H1 (cell line): Measurements from ENCODE around the gene ACAT2. TPM values are rescaled to one million over a fixed set of nuclear protein-coding genes. Genes with fewer than 3 reads are reported as not detected.

Experiments used
- BCL11A ChIP-seq, 2 experiments: IDR thresholded peaks; one replicate each; pipeline ENCODE4 v1.6.1; 2011; ENCODE audit warnings: low read depth in 2 of 2, low read length in 2 of 2, mild to moderate bottlenecking in 2 of 2
- CREB1 ChIP-seq: IDR thresholded peaks from 2 replicates; pipeline ENCODE4 v1.6.1; 2012; ENCODE audit warnings: inconsistent platforms
- EP300 ChIP-seq, 2 experiments: IDR thresholded peaks; 1 replicate in 1 of 2; 2 replicates in 1 of 2; pipeline ENCODE4 v1.6.1; 2011 to 2012; ENCODE audit warnings: low read depth in 2 of 2, low read length in 2 of 2, mild to moderate bottlenecking in 2 of 2, borderline replicate concordance in 1 of 2, inconsistent platforms in 1 of 2, moderate library complexity in 1 of 2
- GTF2F1 ChIP-seq: IDR thresholded peaks from 2 replicates; pipeline ENCODE4 v1.6.1; 2012; ENCODE audit warnings: low read depth, low read length, improper control_type of control experiment, borderline replicate concordance
- HDAC6 ChIP-seq: IDR thresholded peaks from one replicate; pipeline ENCODE4 v1.7.1; 2012; ENCODE audit warnings: low read depth, mild to moderate bottlenecking, inconsistent platforms, low read length, moderate library complexity
- KDM5A ChIP-seq: fragments of 200-600 bp; IDR thresholded peaks from 2 replicates; pipeline ENCODE4 v1.7.1; 2012; ENCODE audit warnings: mild to moderate bottlenecking, low read length, inconsistent platforms, mixed read lengths
- MAFK ChIP-seq: IDR thresholded peaks from 2 replicates; pipeline ENCODE4 v1.6.1; 2012; ENCODE audit warnings: low read depth, mild to moderate bottlenecking, improper control_type of control experiment, low read length
- NRF1 ChIP-seq: IDR thresholded peaks from 2 replicates; pipeline ENCODE4 v1.6.1; 2011; ENCODE audit warnings: mild to moderate bottlenecking, low read depth, low read length, improper control_type of control experiment
- POLR2A ChIP-seq, 2 experiments: IDR thresholded peaks; 1 replicate in 1 of 2; 2 replicates in 1 of 2; pipeline ENCODE4 v1.6.1; 2011; ENCODE audit warnings: low read depth in 2 of 2, low read length in 2 of 2, mild to moderate bottlenecking in 2 of 2; ENCODE audit errors: control extremely low read depth in 1 of 2
- POLR2AphosphoS5 ChIP-seq: IDR thresholded peaks from 2 replicates; pipeline ENCODE4 v1.6.1; 2011; ENCODE audit warnings: low read depth, low read length
- RBBP5 ChIP-seq: IDR thresholded peaks from 2 replicates; pipeline ENCODE4 v1.7.1; 2012; ENCODE audit warnings: low read depth, mild to moderate bottlenecking, inconsistent platforms, low read length, moderate library complexity, borderline replicate concordance
- SIX5 ChIP-seq: IDR thresholded peaks from 2 replicates; pipeline ENCODE4 v1.6.1; 2011; ENCODE audit warnings: mild to moderate bottlenecking, low read depth, low read length
- SUZ12 ChIP-seq: fragments of 200-600 bp; sonication (generic); IDR thresholded peaks from 2 replicates; pipeline ENCODE4 v1.6.1; 2012; ENCODE audit warnings: mild to moderate bottlenecking, inconsistent platforms, low read length, moderate library complexity, mixed read lengths
- TBP ChIP-seq: IDR thresholded peaks from 2 replicates; pipeline ENCODE4 v1.6.1; 2011; ENCODE audit warnings: low read depth, low read length, improper control_type of control experiment
- YY1 ChIP-seq: IDR thresholded peaks from 2 replicates; pipeline ENCODE4 v1.6.1; 2011; ENCODE audit warnings: low read depth, mild to moderate bottlenecking, low read length
- ZNF274 ChIP-seq: IDR thresholded peaks from 2 replicates; pipeline ENCODE4 v1.7.0; 2012; ENCODE audit warnings: low read length, borderline replicate concordance; ENCODE audit errors: extremely low read depth
- polyA plus RNA-seq, 7 experiments: library from polyadenylated mRNA; depleted of rRNA in 3 of 7; stranded (reverse) in 5 of 7; unstranded in 2 of 7; fragments of >200 nt in 5 of 7; fragments of 200-250 nt in 2 of 7; gene quantifications; 1 replicate in 5 of 7; 2 replicates in 1 of 7; 4 replicates in 1 of 7; pipeline versions ENCODE4 v1.2.1 to v1.2.3, GENCODE V29; 2011 to 2013; ENCODE audit warnings: missing spikeins in 2 of 7, mixed read lengths in 2 of 7
- total RNA-seq: library from RNA; stranded (reverse); fragmentation: NEBNext Ultra II Directional; extraction: Animal tissue kit (Norgen Biotek cat#: 25700); gene quantifications from 2 replicates; pipeline ENCODE4 v1.2.1, GENCODE V29; 2021
- TF ChIP-seq, protein P1 (sequence below): IDR thresholded peaks from 2 replicates; pipeline ENCODE4 v1.6.1; 2012; ENCODE audit warnings: low read length, inconsistent platforms
- TF ChIP-seq, protein P2 (sequence below): IDR thresholded peaks from 2 replicates; pipeline ENCODE4 v1.6.1; 2011; ENCODE audit warnings: low read length, improper control_type of control experiment
- TF ChIP-seq, protein P3 (sequence below), 3 experiments: IDR thresholded peaks; 1 replicate in 2 of 3; 2 replicates in 1 of 3; pipeline versions ENCODE4 v1.5.1 to v1.6.1; 2011; ENCODE audit warnings: low read length in 3 of 3, mild to moderate bottlenecking in 3 of 3, inconsistent platforms in 2 of 3, low read depth in 1 of 3, moderate library complexity in 1 of 3; ENCODE audit not compliant: insufficient read depth in 1 of 3; ENCODE audit errors: control extremely low read depth in 1 of 3

The ACAT2 gene
- total and polyA plus RNA-seq, 2 of the 8 experiments (the other 6 are each of a cell fraction or from before 2014, with no cell fraction given) = 61.6 to 166 TPM

DNA sequence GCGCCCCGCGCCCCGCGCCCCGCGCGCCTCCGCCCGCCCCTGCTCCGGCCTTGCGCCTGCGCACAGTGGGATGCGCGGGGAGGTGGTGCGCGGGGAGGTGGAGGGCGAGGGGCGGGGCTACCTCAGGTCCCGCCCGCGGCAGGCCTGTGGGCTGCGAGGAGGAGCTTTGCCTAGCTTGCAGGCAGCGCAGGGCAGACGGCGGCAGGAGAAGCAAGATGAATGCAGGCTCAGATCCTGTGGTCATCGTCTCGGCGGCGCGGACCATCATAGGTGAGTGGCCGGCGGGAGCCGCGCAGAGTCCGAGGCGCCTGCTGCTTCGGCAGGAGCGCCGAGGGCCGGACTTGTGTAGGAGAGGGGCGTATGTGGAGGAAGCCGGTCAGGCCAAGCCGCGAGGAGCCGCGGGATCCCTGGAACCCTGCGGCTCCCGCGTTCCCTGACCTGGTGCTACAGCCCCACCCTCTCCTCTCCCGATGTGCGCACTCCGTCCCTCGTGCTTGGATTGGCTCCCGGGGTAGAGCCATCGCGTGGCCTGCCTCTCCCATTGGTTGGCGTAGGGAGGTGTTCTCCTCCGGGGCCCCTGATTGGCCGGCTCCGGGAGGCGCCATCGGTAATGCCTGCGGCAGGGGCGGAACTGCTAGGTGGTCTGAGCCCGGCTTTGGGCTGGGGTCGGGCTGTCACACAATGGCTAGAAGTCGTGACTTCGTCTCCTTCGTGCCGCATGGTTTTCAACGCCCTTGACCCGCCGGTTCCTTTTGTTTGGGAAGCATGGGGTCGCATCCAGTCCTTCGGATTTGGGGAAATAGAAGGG, at the start of gene ACAT2 (continued):
- peak; percentile 61 for TF ChIP-seq TBP
- no peak for TF ChIP-seq EP300 (IDR thresholded peaks at IDR 0.05; ENCODE audit: borderline replicate concordance in 1 of 2, low read depth in 2 of 2, low read length in 2 of 2)
- peak; percentile 81 for TF ChIP-seq NRF1
- TF ChIP-seq, protein P1, sequence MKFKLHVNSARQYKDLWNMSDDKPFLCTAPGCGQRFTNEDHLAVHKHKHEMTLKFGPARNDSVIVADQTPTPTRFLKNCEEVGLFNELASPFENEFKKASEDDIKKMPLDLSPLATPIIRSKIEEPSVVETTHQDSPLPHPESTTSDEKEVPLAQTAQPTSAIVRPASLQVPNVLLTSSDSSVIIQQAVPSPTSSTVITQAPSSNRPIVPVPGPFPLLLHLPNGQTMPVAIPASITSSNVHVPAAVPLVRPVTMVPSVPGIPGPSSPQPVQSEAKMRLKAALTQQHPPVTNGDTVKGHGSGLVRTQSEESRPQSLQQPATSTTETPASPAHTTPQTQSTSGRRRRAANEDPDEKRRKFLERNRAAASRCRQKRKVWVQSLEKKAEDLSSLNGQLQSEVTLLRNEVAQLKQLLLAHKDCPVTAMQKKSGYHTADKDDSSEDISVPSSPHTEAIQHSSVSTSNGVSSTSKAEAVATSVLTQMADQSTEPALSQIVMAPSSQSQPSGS = no peak
- TF ChIP-seq SUZ12 = no peak
- TF ChIP-seq, protein P2, sequence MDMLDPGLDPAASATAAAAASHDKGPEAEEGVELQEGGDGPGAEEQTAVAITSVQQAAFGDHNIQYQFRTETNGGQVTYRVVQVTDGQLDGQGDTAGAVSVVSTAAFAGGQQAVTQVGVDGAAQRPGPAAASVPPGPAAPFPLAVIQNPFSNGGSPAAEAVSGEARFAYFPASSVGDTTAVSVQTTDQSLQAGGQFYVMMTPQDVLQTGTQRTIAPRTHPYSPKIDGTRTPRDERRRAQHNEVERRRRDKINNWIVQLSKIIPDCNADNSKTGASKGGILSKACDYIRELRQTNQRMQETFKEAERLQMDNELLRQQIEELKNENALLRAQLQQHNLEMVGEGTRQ = no peak
- TF ChIP-seq GTF2F1 = no peak
- TF ChIP-seq HDAC6 = no peak
- no peak; the same call in 1 of the 2 replicates for TF ChIP-seq KDM5A
- TF ChIP-seq BCL11A (IDR thresholded peaks at IDR 0.05; ENCODE audit: low read depth in 2 of 2, low read length in 2 of 2) = no peak
- no peak for TF ChIP-seq ZNF274
- peak; percentile 31 to 90 for TF ChIP-seq POLR2A (IDR thresholded peaks at IDR 0.05; ENCODE audit: control extremely low read depth in 1 of 2, low read depth in 2 of 2, low read length in 2 of 2)
- TF ChIP-seq, protein P3, sequence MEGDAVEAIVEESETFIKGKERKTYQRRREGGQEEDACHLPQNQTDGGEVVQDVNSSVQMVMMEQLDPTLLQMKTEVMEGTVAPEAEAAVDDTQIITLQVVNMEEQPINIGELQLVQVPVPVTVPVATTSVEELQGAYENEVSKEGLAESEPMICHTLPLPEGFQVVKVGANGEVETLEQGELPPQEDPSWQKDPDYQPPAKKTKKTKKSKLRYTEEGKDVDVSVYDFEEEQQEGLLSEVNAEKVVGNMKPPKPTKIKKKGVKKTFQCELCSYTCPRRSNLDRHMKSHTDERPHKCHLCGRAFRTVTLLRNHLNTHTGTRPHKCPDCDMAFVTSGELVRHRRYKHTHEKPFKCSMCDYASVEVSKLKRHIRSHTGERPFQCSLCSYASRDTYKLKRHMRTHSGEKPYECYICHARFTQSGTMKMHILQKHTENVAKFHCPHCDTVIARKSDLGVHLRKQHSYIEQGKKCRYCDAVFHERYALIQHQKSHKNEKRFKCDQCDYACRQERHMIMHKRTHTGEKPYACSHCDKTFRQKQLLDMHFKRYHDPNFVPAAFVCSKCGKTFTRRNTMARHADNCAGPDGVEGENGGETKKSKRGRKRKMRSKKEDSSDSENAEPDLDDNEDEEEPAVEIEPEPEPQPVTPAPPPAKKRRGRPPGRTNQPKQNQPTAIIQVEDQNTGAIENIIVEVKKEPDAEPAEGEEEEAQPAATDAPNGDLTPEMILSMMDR (IDR thresholded peaks at IDR 0.05; ENCODE audit: control extremely low read depth in 1 of 3, insufficient read depth in 1 of 3, low read depth in 1 of 3, low read length in 3 of 3) = no peak
- TF ChIP-seq SIX5 = no peak
- TF ChIP-seq MAFK = no peak
- peak; percentile 91 for TF ChIP-seq POLR2AphosphoS5
- TF ChIP-seq CREB1 = peak; percentile 61
- TF ChIP-seq YY1 = no peak
- TF ChIP-seq RBBP5 = peak; percentile 68; the same call in 1 of the 2 replicates
